T-cell (primary cell): ENCODE data around the gene KRT38. TPM values are rescaled to one million over a fixed set of nuclear protein-coding genes. Genes with fewer than 3 reads are reported as not detected.

Experiments used
- ATAC-seq, 4 experiments: fragments of 200-7000 bp in 3 of 4; fragments of 150-1000 bp in 1 of 4; cut with Tn5 transposase; replicated peaks in 1 of 4; 1 replicate in 3 of 4; 2 replicates in 1 of 4; pipeline ENCODE4 v1.10.0; 2021; ENCODE audit warnings: moderate library complexity in 3 of 4, mild to moderate bottlenecking in 2 of 4, moderate number of reproducible peaks in 1 of 4
- CTCF ChIA-PET, 2 donors: fragments of 300-600 bp; sonication (Branson Sonifier 250); formaldehyde crosslinking; loops; one replicate each; lab custom pipeline; 2022; ENCODE audit warnings: antibody characterized with exemption in 2 of 2; lab: Charles Lee
- POLR2A ChIA-PET, 2 donors: fragments of 300-600 bp; sonication (Branson Sonifier 250); formaldehyde crosslinking; loops; one replicate each; lab custom pipeline; 2022; ENCODE audit warnings: antibody characterized with exemption in 2 of 2; lab: Charles Lee
- DNase-seq, 35 experiments: peaks; one replicate each; pipeline versions ENCODE4 v3.0.0 to v3.0.0-alpha.2; 2013 to 2023
- H3K27ac ChIP-seq: one replicate; pipeline ENCODE4 v1.5.1; 2013; ENCODE audit warnings: low read length
- H3K27me3 ChIP-seq, 2 experiments: replicated peaks in 1 of 2; 1 replicate in 1 of 2; 2 replicates in 1 of 2; pipeline versions ENCODE4 v1.6.1 to v1.7.0; 2013; ENCODE audit warnings: low read length in 1 of 2, mixed read lengths in 1 of 2; ENCODE audit not compliant: control insufficient read depth in 2 of 2, insufficient read depth in 2 of 2; ENCODE audit errors: extremely low read depth in 1 of 2
- H3K36me3 ChIP-seq, 2 donors: 1 replicate in 1 of 2; 2 replicates in 1 of 2; pipeline versions ENCODE4 v1.6.1 to v1.7.0; 2013; ENCODE audit warnings: low read length in 1 of 2; ENCODE audit not compliant: control insufficient read depth in 2 of 2, insufficient read depth in 1 of 2; ENCODE audit errors: extremely low read depth in 1 of 2
- H3K4me1 ChIP-seq, 2 experiments: 1 replicate in 1 of 2; 2 replicates in 1 of 2; pipeline versions ENCODE4 v1.6.1 to v1.7.0; 2013; ENCODE audit warnings: low read length in 2 of 2, mixed read lengths in 1 of 2; ENCODE audit not compliant: insufficient read depth in 2 of 2, control insufficient read depth in 1 of 2; ENCODE audit errors: extremely low read depth in 1 of 2
- H3K4me3 ChIP-seq, 2 donors: 1 replicate in 1 of 2; 2 replicates in 1 of 2; pipeline versions ENCODE4 v1.5.1 to v1.7.0; 2013; ENCODE audit warnings: mild to moderate bottlenecking in 2 of 2, low read length in 1 of 2, moderate library complexity in 1 of 2; ENCODE audit not compliant: control insufficient read depth in 1 of 2; ENCODE audit errors: extremely low read depth in 1 of 2
- H3K9me3 ChIP-seq: 2 replicates; pipeline ENCODE4 v1.7.0; 2013
- H3K27ac Mint-ChIP-seq, 2 donors: one replicate each; pipeline ENCODE4 v1.8.0; 2020 to 2021; ENCODE audit warnings: mild to moderate bottlenecking in 2 of 2, mixed read lengths in 2 of 2
- H3K27me3 Mint-ChIP-seq, 2 donors: one replicate each; pipeline ENCODE4 v1.8.0; 2021 to 2022; ENCODE audit warnings: mixed read lengths in 2 of 2
- H3K36me3 Mint-ChIP-seq: one replicate; pipeline ENCODE4 v1.8.0; 2021; ENCODE audit warnings: mixed read lengths
- H3K4me1 Mint-ChIP-seq, 3 donors: one replicate each; pipeline ENCODE4 v1.8.0; 2020 to 2022; ENCODE audit warnings: mixed read lengths in 3 of 3, mild to moderate bottlenecking in 1 of 3
- H3K4me3 Mint-ChIP-seq, 3 donors: one replicate each; pipeline ENCODE4 v1.8.0; 2020 to 2022; ENCODE audit warnings: mild to moderate bottlenecking in 3 of 3, mixed read lengths in 3 of 3, moderate library complexity in 3 of 3
- H3K9me3 Mint-ChIP-seq, 3 donors: one replicate each; pipeline ENCODE4 v1.8.0; 2020 to 2022; ENCODE audit warnings: mixed read lengths in 3 of 3
- WGBS: methylation state at CpG from one replicate; pipeline ENCODE4 v1.1.5; 2013; ENCODE audit warnings: missing lambda C conversion rate; ENCODE audit not compliant: insufficient coverage; 5-methylcytosine and 5-hydroxymethylcytosine counted together
- total RNA-seq, 35 experiments: library from RNA in 6 of 35; stranded (reverse) in 6 of 35; fragments of 120-200 nt in 1 of 35; gene quantifications; one replicate each; pipeline versions ENCODE4 v1.2.1 to v1.2.4 and lab custom pipeline; 2013 to 2026

KRT38 gene
- total RNA-seq, 5 donors from 2014 or later (not counting 1 experiment from before 2014, with no cell fraction given), result not detected

DNA sequence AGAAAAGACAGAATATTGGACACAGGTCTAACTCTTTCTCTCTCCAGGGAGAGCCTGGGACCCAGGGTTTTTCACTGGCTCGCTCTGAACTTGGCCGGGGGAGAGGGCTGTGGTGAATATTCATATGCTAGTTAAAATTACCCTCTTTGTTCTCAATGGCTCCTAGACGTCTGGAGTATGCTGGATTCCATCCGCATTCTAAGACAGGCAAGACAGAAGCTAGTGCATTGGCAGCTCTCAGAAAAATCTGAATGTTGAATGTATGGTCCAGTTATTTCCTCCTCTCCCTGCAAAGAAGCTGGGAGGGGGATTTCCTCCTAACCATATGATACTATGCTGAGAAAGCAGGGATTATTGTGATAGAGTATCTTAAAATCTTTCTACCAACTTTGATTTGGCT, 53.1 kb downstream of the KRT38 start:
- Histone ChIP-seq H3K4me1 (no peaks in the 10 kb centered on the region), H3K27ac (no peak overlapping the region), H3K36me3 (no peaks in the 10 kb centered on the region), H3K4me3 (no peak overlapping the region), H3K27me3 (no peaks in the 10 kb centered on the region), H3K9me3 (no peaks in the 10 kb centered on the region)
- H3K4me3 Mint-ChIP-seq, result no peak overlapping the region
- WGBS, result no CpG with 5 or more reads among the region's 4 CpGs
- H3K9me3 Mint-ChIP-seq, result peaks cover 4 to 17% (median 8%) of the 10 kb centered on the region in 3 donors
- ATAC-seq (no peak), DNase-seq (no peak)
- ChIA-PET POLR2A (interaction anchor here in 1 of 2 donors (0.7 kb wide), 1 partner anchor 1258 kb away, joined by 4 read pairs; no protein-coding TSS in a partner anchor), CTCF (interaction anchor here in 1 of 2 donors (0.6 kb wide), 1 partner anchor 260 kb away, joined by 4 read pairs; no protein-coding TSS in a partner anchor)
- peaks cover 5 to 9% of the 10 kb centered on the region in 2 donors for H3K27me3 Mint-ChIP-seq
- no peaks in the 10 kb centered on the region for H3K4me1 Mint-ChIP-seq
- peaks cover 4% of the 10 kb centered on the region for H3K36me3 Mint-ChIP-seq
- no peak overlapping the region for H3K27ac Mint-ChIP-seq

DNA sequence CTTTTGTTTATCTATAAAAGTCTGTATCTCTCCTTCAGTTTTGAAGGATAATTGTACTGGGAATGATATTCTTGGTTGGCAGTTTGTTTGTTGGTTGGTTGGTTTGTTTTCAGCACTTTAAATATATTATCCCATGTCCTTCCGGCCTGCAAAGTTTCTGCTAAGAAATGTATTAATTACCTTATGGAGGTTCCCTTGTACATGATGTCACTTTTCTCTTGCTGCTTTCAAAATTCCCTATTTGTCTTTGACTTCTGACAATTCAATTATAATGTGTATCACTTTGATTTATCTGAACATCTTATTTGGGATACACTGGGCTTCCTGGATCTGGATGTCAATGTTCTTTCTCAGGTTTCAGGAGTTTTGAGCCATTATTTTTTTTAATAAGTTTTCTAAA, 54.6 kb downstream of the KRT38 start:
- no peak overlapping the region for H3K4me3 Mint-ChIP-seq
- no CpG with 5 or more reads among the region's 1 CpG for WGBS
- CTCF ChIA-PET, result no interaction called here
- no peak overlapping the region for H3K27ac Mint-ChIP-seq
- no peaks in the 10 kb centered on the region for H3K36me3 ChIP-seq
- no peak overlapping the region for H3K4me3 ChIP-seq
- no peaks in the 10 kb centered on the region for H3K4me1 ChIP-seq
- peaks cover 4 to 17% (median 8%) of the 10 kb centered on the region in 3 donors for H3K9me3 Mint-ChIP-seq
- no peaks in the 10 kb centered on the region for H3K27me3 ChIP-seq
- H3K27me3 Mint-ChIP-seq, result peaks cover 0 to 5% of the 10 kb centered on the region in 2 donors
- no peak for ATAC-seq
- DNase-seq, result no peak
- POLR2A ChIA-PET, result no interaction called here
- no peaks in the 10 kb centered on the region for H3K9me3 ChIP-seq
- no peak overlapping the region for H3K27ac ChIP-seq
- no peaks in the 10 kb centered on the region for H3K4me1 Mint-ChIP-seq
- H3K36me3 Mint-ChIP-seq, result peaks cover 4% of the 10 kb centered on the region

Other genes with a start within 250 kb of the KRT38 start
- not detected for gene KRTAP9-2, start 214.3 kb downstream of the KRT38 start, total RNA-seq
- not detected for gene KRTAP9-3, start 208.5 kb downstream of the KRT38 start, total RNA-seq
- gene KRTAP9-8, start 203.0 kb downstream of the KRT38 start, total RNA-seq, result not detected
- gene KRTAP9-4, start 191.3 kb downstream of the KRT38 start, total RNA-seq, result not detected
- gene KRTAP9-9, start 185.6 kb downstream of the KRT38 start, total RNA-seq, result not detected
- gene KRTAP9-6, start 175.6 kb downstream of the KRT38 start, total RNA-seq, result not detected
- gene KRTAP9-7, start 165.3 kb downstream of the KRT38 start, total RNA-seq, result not detected
- gene KRTAP29-1, start 138.1 kb downstream of the KRT38 start, total RNA-seq, result under 1 TPM in 2 of 5 donors, not detected in 3; 0.43 to 0.84 TPM
- 1 to 10 TPM in 1 of 5 donors, under 1 TPM in 3, not detected in 1; 0.16 to 1.1 (median 0.45) TPM for gene KRTAP16-1, start 131.7 kb downstream of the KRT38 start, total RNA-seq
- gene KRTAP17-1, start 125.3 kb downstream of the KRT38 start, total RNA-seq, result not detected
- not detected for gene KRT33A, start 90.2 kb downstream of the KRT38 start, total RNA-seq
- gene KRT33B, start 71.2 kb downstream of the KRT38 start, total RNA-seq, result not detected
- not detected for gene KRT34, start 58.7 kb downstream of the KRT38 start, total RNA-seq
- not detected for gene KRT31, start 43.4 kb downstream of the KRT38 start, total RNA-seq
- gene KRT37, start 16.4 kb downstream of the KRT38 start, total RNA-seq, result not detected
- gene KRT32, start 26.4 kb upstream of the KRT38 start, total RNA-seq, result not detected
- not detected for gene KRT35, start 40.2 kb upstream of the KRT38 start, total RNA-seq
- not detected for gene KRT36, start 48.9 kb upstream of the KRT38 start, total RNA-seq
- gene KRT13, start 64.6 kb upstream of the KRT38 start, total RNA-seq, result not detected
- gene KRT15, start 77.9 kb upstream of the KRT38 start, total RNA-seq, result under 1 TPM in 2 of 5 donors, not detected in 3; 0.18 to 0.63 TPM
- gene KRT19, start 87.3 kb upstream of the KRT38 start, total RNA-seq, result 1 to 10 TPM in 3 of 5 donors, not detected in 2; 3.8 to 4.8 (median 4.1) TPM
- gene KRT9, start 131.1 kb upstream of the KRT38 start, total RNA-seq, result not detected
- not detected for gene KRT14, start 145.9 kb upstream of the KRT38 start, total RNA-seq
- gene KRT16, start 171.8 kb upstream of the KRT38 start, total RNA-seq, result not detected
- gene KRT17, start 183.6 kb upstream of the KRT38 start, total RNA-seq, result not detected
- gene EIF1, start 247.9 kb upstream of the KRT38 start, total RNA-seq, result 1,000 to 10,000 TPM in 2 of 5 donors, 100 to 1,000 TPM in 3; 962 to 2,431 (median 988) TPM